SW480 (cell line): Measurements from ENCODE around the gene MATN4.

Experiments used
- DNase-seq: peaks from one replicate; pipeline ENCODE4 v3.0.0-alpha.2; 2016; ENCODE audit warnings: low spot score

Gene MATN4

DNA sequence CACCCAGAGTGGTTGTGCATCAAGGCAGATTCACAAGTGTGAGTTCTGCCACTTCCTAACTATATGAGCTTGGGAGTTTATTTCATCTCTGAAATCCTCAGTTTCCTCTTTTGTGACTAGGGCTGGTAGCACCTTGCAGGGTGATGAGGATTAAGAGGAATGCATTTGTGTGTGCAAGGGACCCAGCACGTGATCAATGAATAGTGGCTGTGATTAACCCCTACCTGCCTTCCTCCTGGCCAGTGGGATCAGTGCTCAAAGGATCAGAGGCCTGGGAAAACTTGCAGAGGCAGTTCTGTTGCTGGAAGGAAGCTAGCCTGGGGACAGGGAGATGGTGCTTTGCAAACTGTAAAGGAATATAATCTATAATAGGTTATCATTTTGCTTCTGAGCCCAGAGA, 32.9 kb upstream of the MATN4 start:
- no peak for DNase-seq

GRCh38 chr20:45340236-45340847, 32.2 kb upstream of the MATN4 start:
- no peak for DNase-seq

- no peak for DNase-seq
These were observed 31.7 kb upstream of the MATN4 start for GRCh38 chr20:45339799-45340198.

DNA sequence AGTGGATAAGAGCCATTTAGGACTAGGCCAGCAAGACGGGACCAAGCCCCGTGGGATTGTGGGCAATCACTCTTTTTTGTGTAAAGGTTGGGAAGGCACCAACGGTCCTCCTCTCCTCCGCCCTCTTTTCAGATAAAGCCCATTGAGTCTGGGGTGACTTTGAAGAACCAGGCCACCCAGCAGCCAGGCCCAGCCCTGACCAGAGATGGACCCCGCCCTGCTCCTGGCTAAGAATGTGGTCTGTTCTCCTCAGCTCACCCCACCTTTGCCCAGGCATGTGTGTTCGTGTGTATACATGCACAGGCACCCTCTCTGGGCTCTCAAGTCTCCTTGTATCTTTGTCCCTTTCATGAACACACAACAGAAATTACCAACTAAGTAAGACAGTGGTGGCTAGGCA, 31.0 kb upstream of the MATN4 start:
- no peak for DNase-seq

DNA sequence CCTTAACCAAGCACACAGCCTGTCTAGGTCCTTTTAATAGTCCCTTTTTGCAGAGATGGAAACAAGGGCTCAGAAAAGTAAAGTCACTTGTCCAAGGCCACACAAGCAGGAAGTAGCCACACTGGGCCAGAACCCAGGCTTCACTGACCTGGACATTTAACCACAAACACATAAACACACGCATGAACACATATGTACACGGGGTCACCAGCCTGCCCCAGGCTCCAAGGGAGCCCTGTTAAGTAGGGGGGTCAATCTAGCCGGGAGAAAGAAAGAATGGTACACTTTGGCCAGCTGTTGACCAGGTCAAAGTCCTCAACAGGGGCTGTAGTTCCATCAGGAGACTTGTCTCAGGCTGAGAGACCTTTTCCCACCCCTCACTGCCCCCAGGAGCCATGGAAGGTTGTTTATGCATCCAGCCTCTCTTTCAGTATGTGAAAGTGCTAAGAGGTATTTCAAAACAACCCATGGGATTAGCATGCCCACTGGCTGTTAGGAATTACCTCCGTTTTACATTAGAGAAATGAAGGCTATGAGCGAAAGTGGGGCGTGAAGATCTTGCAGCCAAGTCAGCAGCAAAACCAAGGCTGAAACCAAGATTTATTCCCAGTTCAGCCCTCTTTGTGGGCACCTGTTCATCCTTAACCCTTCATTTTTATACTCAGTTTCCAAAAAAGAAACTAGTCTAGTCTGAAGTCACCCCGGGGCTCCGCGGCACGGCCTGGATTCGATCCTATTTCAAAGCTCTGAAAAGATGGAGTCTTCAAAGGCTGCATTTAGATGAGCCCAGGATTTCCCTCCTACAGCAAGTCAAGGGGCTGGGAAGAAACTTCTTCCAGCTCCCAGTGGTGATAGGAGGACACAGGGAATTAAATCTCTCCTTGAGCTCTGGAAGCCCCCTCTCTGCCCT, 30.3 kb upstream of the MATN4 start:
- no peak for DNase-seq

DNA sequence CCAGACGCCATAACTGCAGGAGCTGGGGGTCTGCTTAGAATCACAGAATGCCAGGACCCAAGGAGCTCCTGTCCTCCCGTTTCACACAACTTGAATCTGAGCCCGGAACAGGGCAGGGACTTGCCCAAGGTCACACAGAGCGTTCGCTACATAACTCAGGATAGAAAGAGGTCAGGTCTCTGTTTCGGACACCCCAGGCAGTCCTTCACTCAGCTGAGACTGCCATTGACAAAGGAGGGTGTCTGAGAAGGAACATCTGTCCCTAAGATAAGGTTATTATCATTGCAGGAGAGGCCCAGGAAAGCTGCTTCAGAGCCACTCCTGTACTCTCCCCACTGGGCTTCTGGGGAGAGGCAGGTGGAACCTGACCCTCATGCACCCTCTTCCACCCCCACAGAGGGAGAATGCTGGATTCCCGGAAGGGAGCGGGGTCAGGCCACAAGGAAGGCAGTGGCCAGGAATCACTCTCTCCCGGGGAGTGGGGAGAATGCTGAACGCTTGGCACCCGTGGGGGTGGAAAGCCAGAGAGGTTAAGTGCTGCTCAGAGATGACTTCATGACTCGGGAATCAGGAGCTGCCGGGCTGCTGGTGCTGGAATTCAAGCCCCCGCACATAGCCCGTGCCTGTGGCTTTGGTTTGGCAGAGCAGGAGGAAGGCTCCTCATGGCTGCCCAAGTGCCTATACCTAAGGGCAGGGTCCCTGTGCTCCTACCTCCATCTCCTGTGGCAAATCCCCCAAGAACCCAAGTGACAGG, 29.4 kb upstream of the MATN4 start:
- peak; percentile 86 for DNase-seq

GRCh38 chr20:45336530-45337366, 28.6 kb upstream of the MATN4 start:
- peak; percentile 41 for DNase-seq

GRCh38 chr20:45330476-45330875, 22.4 kb upstream of the MATN4 start:
- no peak for DNase-seq

DNA sequence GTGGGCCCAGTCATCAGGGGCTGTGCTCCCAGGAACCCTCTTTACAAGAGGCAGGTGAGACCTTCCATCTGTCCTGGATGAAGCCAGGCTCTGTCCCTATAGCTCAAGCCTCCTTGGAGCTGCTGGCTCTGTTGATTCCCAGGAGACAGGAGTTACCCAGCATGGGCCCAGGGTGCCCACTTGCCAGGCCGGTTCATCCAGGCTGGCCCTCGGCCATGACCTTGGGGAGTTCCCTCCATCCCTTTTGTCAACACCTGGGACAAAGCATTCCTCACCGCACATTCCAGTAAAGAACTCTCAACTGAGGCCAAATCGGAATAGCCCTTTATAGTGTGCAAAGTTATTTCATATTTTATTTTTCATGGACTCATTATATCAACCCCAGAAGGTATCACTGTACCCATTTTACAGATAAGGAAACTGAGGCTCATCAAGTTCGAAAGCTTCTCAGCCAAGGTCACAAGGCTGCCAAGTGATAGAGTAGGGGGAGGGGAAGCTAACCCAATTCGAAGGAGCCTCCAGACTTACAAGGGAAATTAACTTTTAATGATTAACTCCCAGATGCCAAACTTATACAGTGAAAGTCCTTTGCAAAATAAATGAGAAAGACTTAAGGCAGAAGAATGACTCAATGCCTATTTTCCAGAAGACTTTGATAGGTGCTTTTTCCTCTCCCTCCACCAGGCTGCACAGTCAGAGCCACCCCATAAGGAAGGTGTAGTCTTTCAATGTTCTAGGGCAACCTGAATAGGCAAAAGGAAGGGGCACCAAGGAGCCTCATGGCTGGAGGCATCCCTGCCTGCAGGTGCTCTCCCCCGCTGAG, 21.6 kb upstream of the MATN4 start:
- no peak for DNase-seq

DNA sequence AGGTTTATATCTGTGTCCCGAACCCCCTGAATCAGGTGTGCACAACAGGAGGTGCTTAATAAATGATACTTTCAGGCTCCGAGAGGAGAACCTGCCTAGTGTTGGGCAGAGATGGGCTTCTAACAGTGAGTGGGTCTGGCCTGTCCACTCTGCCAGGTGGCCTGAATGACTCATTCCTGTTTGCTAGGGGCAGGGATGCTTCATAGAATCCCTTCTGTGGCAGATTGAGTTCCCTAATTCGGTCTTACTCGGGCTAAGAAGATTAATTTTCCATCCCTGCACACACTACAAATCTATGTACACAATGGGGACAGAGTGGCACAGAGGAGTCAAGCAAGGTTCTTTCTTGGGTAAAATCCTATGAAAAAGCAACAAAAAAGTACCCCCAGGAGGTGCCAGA, 20.4 kb upstream of the MATN4 start:
- DNase-seq = no peak

DNA sequence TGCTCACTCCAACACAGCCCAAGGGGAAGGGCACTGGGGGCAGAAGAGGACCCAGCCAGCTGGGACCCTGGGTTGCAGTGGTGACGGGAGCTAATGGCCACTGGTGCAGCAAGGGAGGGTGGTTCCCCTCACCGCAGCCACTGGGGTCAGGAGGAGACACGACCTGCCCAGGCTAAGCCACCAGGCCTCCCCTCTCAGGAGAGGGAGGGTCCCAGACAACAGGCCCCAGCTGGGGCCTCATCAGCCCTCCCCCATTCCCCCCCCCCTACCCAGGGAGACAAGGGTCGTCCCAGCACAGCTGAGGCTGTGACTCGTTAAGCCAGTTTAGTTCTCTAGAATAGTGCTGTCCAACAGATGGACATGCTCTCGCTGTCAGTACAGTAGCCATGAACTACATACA, 17.3 kb upstream of the MATN4 start:
- no peak for DNase-seq

GRCh38 chr20:45323731-45324130, 15.6 kb upstream of the MATN4 start:
- DNase-seq = no peak

GRCh38 chr20:45322952-45323383, 14.9 kb upstream of the MATN4 start:
- peak; percentile 86 for DNase-seq

- no peak for DNase-seq
These were observed 13.0 kb upstream of the MATN4 start for GRCh38 chr20:45320948-45321595.

GRCh38 chr20:45318948-45319347, 10.8 kb upstream of the MATN4 start:
- DNase-seq = no peak

DNA sequence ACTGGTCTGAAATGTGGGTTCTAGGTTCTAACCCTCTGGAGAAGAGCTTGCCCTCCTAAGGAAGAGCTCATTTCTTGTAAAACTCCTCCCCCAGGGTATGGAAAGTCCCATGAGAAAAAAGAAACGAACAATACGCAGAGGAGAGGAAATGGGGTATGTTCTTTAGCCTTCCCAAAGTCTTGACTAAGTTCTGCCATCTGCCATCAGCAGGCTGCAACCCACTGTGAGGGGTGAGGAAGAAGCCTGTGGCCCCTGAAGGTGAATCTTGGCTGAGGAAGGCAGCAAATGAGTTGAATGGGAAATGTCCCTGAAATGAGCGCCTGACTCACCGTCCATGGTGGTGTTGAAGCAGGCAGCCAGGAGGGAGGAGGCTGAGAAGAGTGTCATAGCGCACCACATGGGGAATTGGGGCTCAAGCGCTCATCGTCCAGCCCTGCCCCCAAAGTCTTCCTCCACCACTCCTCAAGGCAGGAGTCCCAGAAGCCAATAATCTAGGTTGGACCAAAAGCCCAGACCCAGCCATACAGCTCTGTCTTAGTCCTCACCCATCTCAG, 10.4 kb upstream of the MATN4 start:
- no peak for DNase-seq

DNA sequence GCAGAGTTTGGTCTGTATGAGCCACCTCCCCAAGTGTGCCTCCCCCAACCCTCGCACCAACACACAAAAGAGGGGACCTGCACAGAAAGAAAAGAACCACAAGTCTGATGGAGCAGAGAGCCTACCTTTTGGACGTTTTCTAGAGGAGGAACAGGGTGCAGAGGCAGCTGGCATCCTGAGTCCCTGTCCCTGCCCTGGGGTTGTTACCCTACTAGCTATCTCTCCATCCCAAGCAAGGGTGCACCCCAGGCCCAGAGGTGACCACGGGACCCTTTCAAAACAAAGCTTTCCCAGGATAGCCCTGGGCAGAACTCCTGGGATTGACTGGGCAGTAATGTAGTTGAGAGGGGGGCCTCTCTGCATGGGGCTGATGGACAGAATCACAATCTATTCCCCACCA, 9.7 kb upstream of the MATN4 start:
- DNase-seq = no peak

- DNase-seq = no peak
These were observed 8.3 kb upstream of the MATN4 start for GRCh38 chr20:45316150-45317080.

DNA sequence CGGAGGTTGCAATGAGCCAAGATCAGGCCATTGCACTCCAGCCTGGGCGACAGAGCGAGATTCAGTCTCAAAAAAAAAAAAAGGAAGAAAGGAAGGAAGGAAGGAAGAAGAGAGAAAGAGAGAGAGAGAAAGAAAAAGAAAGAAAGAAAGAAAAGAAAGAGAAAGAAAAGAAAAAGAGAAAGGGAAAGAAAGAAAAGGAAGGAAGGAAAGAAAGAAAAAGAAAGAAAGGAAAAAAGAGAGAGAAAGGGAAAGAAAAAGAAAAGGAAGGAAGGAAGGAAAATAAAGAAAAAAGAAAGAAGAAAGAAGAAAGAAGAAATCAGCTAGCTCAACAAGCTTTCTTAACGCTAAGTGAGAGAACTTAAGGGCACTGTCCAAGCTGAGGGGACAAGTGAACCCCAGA, 7.6 kb upstream of the MATN4 start:
- no peak for DNase-seq
